CD4-positive, alpha-beta T cell treated with Interleukin-6 for 4 hours (primary cell): ENCODE data around the gene NWD2.

Experiments used
- DNase-seq: peaks from one replicate; pipeline ENCODE4 v3.0.0-alpha.2; 2020; ENCODE audit warnings: mixed read lengths

NWD2 gene

DNA sequence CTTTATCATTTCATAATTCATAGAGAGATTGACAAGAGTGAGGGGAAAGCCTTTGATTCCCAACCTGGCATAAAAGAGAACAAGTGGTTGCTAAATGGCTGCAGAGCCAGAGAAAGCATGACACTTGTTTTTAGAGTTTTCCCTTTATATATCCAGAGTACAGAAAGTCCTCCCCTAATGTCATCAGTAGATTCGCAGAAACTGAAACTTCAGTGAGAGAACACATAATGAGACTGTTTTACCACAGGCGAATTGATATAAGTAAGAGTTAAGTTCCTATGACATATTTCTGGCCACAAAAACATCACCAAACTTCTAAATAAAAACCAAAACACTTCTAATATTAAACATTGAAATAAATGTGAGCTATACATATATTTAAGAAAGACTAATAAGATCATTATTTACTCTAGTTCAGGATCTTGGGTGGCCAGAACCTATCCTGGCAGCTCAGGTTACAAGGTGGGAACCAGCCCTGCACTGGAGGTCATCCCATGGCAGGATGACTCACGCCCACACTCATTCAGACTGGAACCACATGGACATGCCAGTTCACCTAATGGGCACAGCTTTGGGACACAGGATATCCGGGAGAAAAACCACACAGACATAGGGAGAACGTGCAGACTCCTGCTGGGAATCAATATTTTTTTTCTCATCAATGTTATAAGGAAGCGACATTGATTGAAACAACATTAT is 35.5 kb downstream of the NWD2 start:
- no peak for DNase-seq

DNA sequence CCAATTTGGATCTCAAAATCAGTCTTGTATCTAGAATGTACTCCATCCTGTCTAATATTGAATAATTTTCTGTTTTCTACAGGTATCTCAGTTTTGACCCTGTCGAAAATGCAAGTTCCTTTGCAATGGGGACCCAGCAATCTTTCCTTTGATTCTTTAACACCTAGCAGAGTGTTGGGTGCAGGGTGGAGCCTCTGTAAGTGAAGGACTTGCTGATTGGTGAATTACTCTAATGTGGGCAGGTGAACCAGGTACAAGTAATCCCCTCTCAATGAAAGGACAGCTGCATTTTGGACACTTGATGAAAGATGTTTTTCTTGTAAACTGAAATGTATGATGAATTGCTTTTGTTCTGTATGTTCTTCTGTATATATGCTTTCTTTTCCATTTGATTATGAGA is 54.9 kb downstream of the NWD2 start:
- no peak for DNase-seq

DNA sequence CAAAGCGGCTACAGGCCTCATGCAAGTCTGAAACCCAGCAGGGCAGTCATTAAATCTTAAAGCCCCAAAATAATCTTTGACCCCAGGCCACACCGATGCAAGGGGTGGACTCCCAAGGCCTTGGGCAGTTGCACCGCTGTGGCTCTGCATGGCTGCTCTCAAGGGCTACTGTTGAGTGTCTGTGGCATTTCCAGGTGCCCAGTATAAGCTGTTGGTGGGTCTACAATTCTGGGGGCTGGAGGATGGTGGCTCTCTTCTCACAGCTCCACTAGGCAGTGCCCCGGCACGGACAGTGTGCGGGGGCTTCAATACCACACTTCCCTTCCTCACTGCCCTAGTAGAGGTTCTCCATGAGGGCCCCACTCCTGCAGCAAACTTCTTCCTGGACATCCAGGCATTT is 60.1 kb downstream of the NWD2 start:
- no peak for DNase-seq

DNA sequence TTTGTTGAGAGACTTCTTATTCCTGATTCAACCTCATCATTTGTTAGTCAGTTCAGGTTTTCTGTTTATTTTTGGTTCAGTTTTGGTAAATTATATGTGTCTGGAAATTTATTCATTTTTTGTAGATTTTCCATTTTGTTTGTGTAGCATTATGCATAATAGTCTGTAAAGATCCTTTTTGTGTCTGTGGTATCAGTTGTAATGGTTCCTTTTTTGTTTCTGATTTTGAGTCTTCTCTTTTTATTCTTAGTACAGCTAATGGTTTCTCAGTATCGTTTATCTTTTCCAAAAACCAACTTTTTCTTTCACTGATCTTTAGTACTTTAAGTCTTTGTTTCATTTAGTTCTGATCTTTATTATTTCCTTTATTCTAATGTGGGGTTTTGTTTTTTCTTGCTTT is 61.4 kb downstream of the NWD2 start:
- no peak for DNase-seq

DNA sequence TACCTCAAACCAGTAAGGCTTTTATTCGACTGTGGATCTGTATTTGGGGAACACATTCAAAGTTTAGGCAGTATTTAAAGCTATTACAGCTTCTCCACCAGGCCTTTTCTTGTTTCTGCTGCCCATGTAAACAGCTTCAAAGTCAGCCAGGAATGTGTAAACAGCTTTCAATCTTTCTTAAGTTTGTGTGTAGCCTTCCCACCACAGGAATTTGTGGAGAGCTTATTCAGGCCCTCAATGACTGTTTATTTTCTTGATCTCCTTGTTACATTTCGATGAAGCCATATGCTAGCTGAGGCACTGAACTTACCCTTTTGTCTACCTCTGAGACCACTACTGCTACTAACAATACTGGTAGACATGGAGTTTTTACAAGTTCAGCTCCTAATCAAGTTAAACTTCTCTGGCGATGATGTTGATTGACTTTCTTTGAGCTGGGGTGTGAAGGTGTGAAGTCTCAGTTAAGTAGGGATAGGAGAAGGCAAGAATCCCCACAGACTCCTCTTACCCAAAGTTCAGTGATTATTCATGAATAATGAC is 72.6 kb downstream of the NWD2 start:
- no peak for DNase-seq

DNA sequence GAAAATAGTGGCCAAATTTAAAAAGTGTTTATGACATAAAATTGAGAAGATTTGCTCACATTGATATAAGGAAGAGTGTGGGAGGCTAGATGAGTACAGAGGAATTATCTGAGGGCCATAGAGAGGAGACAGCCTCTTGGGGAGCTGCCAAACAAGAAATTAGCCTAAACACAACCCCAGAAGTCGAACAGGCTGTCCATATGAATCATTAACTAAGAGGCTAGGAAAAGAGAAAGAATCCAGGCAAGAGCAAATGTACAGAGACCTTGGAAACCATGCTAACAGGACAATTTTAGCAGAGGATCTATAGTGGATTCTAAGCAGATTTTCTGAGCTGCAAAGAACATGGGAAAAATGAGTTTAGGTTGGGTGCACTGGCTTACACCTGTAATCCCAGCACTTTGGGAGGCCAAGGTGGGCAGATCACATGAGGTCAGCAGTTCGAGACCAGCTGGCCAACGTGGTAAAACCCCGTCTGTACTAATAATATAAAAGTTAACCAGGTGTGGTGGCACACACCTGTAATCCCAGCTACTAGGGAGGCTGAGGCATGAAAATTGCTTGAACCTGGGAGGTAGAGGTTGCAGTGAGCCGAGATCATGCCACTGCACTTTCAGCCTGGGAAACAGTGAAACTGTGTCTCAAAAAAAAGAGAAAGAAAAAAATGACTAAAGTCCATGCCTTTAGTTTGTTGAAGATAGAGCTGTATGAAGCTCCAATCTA is 76.1 kb downstream of the NWD2 start:
- DNase-seq = no peak

DNA sequence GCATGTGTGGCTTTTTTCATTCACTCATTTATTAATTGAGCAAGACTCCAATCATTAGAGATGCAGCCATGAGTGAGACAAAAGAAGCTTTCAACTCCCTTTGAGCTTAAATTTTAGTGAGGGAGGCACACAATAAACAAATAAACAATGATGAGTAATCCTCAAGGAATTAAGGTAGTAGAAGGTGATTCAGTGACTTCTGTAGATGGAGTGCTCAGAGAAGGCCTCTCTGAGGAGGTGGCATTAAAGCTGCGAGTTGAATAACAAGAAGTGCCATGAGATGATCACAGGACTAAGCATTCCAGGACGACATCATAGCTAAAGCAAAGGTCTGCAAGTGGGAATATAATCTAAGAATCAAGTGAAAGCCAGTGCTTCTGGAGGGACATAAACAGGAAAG is 77.6 kb downstream of the NWD2 start:
- no peak for DNase-seq

DNA sequence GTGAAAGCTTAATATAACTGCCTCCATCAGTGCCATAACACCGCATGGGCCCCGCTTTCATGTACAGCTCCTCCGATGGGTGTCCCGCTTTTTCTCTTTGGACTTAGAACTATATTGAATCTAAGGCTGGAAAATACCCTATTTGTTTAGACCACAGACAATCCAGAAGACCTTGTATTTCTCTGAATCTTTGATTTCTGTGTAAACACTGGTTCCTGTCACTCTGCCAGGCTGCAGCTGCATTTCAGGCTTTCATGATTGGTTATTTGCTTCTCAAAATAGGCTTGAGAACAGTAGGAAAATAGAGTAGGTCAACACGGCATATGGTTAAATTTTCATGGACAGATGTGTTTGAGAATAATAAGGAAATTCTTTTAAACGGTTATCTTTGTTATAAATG is 80.0 kb downstream of the NWD2 start:
- DNase-seq = no peak

DNA sequence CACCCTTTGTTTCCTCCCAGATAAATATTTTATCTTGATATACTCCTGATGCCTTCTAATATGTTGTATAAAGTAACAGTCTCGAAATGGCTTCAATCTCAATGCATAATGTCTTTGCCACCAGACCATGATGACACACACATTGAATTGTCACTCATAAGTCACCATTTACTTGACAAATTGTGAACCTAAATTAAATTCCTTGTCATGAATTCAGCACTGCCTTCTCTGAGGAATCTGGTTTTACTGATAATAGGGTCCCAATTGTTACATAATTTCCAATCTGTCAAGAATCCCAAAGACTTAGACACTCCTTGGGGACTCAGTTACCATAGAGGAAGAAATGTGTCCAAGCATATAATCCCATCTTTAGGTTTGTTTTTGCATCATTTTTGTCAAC is 82.3 kb downstream of the NWD2 start:
- no peak for DNase-seq

DNA sequence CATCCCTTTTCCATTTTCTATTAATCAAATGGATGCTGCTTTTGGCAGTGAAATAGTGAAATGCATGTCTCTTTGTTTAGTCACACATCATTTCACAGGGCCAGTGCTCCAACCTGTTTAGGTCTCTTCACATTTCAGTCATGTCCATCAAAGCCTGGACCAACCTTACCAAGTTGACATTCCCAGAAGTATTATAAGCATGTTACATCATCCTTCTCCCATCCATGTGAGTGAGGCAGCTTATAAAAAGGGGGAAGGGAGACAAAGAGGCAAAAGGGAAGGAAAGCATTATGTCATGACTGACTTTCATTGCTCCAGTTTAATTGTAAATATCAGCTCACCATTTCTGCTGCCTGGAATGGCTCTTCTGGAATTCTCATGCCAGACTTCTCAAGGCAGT is 94.4 kb downstream of the NWD2 start:
- no peak for DNase-seq

DNA sequence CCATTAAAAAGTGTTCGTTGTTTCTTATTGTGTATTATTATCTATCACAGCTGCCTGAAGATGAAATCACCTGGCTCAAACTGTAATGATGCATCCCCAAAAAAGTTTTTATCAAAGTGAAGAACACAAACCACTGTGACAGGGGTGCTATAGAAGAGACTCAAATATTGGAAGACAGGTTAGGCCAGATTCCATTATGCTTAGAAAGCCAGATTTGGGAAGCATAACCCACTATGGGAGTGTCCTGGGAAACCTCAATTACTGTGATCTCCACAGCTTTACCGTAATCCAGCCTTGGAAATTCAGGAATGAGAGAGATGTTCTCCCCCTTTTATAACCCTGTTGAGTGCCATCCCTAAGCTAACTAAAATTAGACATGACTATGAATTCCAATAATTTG is 114.2 kb downstream of the NWD2 start:
- DNase-seq = no peak

DNA sequence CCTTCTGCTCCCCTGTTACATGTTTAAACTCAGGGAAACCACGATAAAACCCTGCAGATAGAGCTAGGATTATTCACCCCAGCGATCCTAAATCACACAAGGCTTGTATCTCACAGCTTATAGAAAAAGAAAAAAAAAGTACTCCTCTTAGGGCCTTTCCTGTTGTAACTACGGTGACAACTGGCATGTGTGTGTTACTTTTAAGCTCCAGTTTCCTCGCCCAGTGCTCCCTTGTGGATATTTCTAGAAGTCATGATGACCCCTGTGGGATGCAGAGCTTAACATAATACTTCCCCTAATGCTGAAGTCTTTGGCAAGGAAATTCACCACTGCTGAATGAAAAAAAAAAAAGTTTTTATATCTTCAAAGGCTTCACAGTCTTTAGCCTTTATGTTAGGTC is 114.7 kb downstream of the NWD2 start:
- no peak for DNase-seq

DNA sequence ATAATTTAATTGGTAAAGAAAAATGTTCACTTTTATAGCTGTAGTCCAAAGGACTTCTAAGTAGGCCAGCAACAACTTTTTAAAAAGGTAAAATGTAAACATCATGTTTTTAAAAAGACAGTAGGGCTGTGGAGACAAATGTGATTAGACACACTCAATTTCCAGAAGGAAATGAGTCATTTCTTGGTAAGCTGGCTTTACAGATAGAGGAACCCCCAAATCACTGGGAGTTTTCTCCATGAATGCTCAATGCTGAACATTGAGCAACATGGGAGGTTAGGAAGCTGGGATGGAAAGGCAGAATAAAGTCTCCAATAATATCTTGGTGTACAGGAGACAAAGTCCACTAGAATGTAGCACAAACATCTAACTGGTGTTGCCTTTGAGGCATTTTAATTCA is 121.3 kb downstream of the NWD2 start:
- DNase-seq = no peak

DNA sequence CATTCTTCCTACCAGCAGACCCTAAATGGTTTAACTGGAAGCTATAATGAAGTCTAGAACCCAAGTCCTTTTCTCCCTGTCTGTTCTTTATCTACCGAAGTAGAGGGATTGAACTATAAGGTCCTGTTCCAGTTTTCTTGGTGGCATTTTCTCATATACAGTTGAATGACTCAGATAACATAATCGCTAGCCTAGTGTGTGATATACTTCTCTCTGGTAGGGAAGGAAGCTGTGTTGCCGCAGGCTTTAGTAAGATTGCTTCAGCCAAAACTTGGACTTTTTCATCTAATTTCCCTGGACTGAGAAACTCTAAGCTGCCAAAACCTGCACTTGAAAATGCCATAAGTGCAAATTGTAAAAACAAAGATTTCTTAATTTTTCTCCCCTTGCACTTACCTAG is 123.4 kb downstream of the NWD2 start:
- no peak for DNase-seq

DNA sequence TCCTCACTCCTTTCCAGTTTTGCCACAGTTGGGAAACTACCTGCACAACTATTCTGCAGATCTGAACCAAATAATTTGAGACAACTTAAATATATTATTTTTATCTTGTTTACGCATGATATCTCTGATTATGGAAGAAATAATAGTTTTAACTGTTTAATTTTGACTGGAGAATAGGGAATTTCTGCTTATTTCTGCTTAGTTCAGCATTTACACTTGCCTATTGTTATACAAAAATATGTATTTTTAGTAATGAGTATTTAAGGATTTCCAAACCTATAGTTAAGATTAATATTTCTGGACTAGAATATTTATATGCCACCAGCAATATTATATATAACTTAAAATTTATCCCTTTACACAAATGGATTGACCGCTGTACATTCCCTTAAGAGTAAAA is 125.5 kb downstream of the NWD2 start:
- no peak for DNase-seq

DNA sequence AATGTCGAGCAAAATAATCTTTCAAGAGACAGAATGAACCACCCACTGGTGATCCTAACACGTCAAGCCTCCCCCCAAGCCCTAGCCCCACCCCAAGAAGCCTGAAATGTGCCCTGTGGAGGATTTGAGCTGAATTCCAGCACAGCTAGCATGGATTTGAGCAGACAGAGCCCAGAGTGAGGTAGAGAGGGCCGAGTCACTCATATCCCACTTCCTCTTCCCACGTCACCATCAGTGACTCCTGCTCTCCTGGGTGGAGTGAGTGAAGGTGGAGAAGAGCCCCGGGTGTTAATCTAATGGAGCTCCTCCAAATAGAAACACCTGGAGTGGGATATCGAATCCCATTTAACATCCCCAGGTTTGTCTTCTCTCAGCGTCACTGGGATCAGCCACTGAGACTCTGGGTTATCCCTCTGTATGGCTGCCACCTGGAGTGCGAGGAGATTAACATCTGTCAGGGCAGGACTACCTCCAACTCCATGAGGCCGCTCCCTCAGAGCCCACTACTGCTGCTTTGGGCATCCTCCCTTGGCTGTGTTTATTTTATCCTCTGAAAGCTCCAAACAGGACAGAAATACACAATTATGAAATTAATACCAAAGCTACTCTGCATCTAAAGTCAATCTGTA is 136.6 kb downstream of the NWD2 start:
- no peak for DNase-seq

DNA sequence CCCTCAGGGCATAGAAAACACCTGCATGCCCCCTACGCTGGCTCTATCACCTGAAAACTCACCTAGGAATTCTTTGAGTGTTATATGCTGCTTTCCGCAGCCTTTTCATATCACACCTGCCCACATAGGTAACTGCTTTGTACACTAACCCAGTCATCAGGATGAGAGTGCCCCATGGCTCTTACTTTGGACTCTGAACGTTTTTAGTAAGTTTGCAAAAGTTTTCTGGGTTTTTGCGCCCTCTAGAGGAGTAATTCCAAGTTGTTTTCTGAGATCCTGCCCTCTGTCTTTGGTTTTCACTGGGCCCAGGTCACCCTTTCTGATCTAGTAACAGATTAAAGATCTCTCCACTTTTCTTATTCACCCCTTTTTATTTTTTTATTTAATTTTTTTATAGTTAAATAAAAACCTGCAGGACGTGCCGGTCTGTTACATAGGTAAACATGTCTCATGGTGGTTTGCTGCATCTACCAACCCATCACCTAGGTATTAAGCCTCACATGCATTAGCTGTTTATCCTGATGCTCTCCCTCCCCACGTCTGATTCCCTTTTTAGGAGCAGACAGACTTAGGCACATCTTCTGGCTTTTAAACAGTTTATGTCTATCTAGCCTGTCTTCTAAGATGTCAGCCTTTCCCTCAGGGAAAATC is 139.2 kb downstream of the NWD2 start:
- DNase-seq = no peak

DNA sequence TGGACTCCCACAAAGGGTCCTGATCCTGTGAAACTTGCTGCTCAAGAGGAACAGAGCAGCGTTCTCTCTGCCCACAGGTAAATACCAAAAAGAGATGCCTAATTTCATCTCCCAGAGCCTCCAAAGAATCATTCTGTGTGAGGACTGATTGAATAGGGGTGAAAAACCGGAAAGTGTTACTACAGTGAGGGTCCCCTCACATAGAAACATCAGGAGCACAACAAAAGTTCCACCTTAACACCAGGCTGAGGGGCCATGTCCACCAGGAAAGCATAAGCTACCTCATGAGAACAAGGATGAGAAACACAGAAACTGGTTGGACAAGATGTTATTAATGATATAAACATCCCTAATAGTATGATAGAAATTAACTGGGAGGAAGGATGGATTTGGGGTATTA is 140.9 kb downstream of the NWD2 start:
- no peak for DNase-seq

DNA sequence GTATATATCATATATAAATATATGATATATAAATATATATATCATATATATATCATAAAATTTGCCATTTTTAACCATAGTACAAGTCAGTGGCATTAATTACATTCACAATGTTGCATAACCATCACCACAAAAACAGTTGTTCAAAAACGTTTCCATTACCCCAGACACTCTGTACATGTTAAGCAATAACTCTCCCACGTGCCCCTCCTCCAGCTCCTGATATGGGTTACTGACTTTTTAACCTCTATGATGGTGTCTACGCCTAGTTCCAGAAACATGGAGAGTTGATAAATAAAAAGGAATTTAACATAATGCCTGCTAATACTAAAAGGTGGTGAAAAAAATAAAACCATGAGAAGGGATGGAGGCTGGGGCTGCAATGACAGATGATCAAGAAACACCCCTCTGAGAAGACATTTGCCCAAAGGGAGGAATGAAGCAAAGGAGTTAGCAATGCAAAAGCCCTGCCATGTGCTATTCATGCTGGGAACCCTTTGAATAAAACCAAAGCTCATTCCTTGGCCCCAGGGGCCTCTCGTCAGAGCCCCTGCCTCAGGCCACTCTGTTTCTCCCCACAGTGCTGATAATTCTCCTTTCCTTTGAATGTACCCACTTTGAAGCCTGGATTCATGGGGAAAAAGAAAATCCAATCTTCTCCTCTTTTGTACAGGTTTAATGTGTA is 144.3 kb downstream of the NWD2 start:
- no peak for DNase-seq

DNA sequence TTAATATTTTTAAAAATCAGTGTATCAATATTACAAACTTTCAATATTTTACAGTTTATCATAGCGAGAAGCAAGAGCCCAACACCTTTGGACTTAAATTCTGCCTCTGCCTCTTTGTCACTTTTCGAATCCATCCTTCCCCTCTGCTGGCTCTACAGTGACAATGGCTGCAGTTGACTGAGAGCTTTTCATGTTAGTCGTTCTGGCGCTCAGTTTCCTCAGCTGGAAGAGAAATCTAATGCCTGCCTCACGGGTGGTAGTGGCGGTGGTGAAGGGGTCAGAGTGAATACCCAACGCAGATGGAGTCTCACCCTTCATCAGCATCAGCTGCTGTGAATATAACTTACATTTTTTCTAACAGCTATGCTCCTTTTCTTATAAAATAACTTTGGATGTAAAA is 144.8 kb downstream of the NWD2 start:
- no peak for DNase-seq

DNA sequence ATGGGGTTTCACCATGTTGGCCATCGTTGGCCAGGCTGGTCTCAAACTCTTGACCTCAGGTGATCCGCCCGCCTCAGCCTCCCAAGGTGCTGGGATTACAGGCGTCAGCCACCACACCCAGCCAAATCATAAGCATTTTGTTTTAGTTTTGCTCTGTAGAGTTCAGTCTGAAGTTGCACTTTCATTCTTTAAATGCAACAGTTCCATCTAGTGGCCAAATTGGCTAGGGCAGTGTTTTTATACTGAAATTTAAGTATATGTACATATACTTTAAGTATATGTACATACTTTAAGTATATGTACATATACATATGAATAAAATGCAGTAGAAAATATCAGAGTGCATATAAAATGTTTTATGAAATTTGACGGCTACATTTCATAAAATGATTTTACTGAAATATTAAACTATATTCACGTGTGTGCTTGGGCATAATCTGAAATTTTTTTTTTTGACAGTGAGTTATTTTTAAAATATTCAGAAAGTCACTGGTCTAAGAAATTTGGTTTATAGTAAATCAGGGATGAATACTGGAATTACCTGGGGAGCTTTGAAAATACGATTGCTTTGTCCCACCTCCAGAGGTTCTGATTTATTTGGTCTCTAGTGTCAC is 145.5 kb downstream of the NWD2 start:
- DNase-seq = peak; percentile 5

DNA sequence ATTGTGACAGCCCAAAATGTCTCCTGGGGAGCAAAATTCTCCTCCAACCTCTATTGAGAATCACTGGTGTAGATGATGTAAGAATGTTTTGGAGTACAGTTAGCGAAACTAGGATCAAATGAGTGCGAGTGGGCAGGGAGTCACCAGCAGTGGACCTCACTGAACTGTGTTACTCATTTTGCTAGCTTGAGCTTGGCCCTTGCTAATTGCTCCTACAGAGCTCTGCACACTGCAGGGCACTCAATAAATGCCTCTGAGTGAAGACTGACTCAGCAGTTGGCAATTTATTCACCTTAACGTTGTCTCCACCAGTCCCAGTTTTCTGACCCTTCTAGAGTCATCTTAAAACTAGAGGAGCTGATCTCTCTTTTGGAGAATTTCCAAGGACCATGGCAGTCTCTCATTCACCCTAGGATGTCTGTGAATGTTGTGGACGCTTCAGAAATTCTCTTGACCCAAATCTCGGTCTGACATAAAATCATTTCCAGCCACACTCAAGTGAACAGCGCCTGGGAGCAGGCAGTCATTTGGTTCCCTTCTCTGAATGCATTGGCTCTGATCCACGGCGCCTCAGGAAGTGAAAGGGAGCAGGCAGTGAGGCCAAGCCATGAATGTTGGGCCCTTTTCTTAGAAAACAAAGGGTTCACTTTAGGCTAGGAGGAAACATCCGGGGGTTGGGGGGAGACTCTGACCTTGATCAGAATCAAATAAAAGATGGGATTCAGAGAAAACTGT is 148.1 kb downstream of the NWD2 start:
- DNase-seq = no peak
